Esophagus squamous epithelium (tissue), 4 donors: Measurements from ENCODE around the gene CISD1.

Experiments used
- CTCF ChIP-seq, 6 experiments: fragments of 450-650 bp in 4 of 6; fragments of 200-600 bp in 2 of 6; sonication (generic) in 2 of 6; IDR thresholded peaks; one replicate each; pipeline ENCODE4 v1.5.1; 2016 to 2019; ENCODE audit warnings: antibody characterized with exemption in 6 of 6, mild to moderate bottlenecking in 4 of 6, moderate library complexity in 4 of 6
- POLR2A ChIP-seq, 4 donors: fragments of 450-650 bp; IDR thresholded peaks; one replicate each; pipeline ENCODE4 v1.6.1; 2017; ENCODE audit warnings: antibody characterized with exemption in 4 of 4, mild to moderate bottlenecking in 4 of 4, moderate library complexity in 3 of 4

GRCh38 chr10:58305821-58306220, 36.9 kb downstream of the CISD1 start:
- TF ChIP-seq CTCF (IDR thresholded peaks at IDR 0.05) (no peak), POLR2A (IDR thresholded peaks at IDR 0.05) (no peak)
